GM12872 (cell line): ENCODE measurements around the gene SLC6A3.

ENCODE experiments used
- TF ChIP-seq, protein P1 (sequence below): IDR thresholded peaks from 3 replicates; pipeline ENCODE4 v1.5.1; 2011; ENCODE audit warnings: low read depth, mild to moderate bottlenecking, low read length, moderate library complexity; ENCODE audit not compliant: insufficient read depth

SLC6A3 gene

GRCh38 chr5:1435369-1435768, 9.9 kb downstream of the SLC6A3 start:
- TF ChIP-seq, protein P1, sequence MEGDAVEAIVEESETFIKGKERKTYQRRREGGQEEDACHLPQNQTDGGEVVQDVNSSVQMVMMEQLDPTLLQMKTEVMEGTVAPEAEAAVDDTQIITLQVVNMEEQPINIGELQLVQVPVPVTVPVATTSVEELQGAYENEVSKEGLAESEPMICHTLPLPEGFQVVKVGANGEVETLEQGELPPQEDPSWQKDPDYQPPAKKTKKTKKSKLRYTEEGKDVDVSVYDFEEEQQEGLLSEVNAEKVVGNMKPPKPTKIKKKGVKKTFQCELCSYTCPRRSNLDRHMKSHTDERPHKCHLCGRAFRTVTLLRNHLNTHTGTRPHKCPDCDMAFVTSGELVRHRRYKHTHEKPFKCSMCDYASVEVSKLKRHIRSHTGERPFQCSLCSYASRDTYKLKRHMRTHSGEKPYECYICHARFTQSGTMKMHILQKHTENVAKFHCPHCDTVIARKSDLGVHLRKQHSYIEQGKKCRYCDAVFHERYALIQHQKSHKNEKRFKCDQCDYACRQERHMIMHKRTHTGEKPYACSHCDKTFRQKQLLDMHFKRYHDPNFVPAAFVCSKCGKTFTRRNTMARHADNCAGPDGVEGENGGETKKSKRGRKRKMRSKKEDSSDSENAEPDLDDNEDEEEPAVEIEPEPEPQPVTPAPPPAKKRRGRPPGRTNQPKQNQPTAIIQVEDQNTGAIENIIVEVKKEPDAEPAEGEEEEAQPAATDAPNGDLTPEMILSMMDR: no peak

DNA sequence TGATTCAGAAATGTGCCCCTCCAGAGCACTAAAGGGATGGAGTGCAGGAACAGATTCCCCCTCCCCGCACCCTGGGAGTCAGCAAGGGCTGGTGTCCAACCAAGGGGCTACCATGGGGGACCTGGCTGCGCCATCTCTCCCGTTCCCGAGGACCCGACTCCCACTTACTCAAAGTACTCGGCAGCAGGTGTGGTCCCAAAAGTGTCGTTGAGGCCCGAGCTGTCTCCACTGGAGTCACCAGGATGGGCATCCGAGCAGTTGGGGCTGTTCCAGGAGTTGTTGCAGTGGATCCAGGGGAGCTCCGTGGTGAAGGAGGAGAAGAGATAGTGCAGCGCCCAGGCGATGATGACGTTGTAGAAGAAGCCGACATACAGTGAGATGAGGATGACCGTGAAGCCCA, 12.9 kb downstream of the SLC6A3 start:
- TF ChIP-seq, protein P1: no peak

DNA sequence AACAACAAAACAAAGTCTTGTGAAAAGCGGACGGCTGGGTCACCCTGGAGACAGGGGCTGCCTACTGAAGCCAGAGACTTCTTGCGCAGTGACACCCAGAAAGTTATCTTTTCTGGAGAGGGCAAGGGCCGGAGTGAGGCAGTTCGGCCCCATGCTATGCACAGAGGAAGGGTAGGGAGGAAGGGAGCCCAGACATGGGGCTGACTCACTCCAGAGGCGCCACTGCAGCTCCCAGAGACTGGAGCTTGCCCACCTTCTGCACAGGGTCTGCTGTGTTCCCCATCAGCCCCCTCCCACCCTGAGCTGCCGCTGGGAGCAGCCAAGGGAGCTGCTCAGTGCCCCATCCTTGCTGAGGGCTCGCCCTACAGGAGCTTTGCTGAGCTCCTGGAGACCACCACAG, 13.3 kb downstream of the SLC6A3 start:
- TF ChIP-seq, protein P1: no peak

- TF ChIP-seq, protein P1: no peak
These were observed 14.0 kb downstream of the SLC6A3 start for GRCh38 chr5:1431021-1431811.

DNA sequence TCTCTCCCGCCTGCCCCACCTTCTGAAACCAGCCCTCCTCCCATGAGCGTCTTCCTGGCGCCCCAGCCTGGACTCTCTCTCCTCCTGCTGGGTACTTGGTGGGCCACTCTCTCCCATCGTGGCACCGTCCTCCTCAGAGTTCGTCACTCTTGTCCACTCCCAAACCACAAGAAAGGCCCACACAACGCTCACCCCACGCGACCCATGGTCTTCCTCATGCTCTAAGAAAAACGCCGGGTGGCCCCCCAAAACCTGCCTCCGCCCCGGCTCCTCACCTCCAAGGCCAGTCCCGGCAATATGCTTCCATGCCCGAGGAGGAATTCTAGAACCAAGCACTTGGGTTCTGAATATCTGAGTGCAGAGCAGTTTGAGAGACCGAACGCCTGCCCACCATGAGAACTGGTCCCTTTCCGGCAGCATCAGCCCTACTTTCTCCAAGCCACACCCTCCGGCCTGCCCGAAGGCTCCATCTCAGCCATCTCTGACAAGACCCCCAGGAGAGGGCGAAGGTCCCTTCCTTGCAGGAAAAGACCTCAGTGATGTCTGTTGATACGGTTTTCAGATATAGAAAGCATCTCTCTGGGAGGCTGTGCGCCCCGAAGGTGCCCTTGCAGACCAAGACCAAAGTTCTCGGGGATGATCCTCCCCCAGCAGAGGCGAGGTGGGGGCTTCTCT, 15.0 kb downstream of the SLC6A3 start:
- TF ChIP-seq, protein P1: no peak

DNA sequence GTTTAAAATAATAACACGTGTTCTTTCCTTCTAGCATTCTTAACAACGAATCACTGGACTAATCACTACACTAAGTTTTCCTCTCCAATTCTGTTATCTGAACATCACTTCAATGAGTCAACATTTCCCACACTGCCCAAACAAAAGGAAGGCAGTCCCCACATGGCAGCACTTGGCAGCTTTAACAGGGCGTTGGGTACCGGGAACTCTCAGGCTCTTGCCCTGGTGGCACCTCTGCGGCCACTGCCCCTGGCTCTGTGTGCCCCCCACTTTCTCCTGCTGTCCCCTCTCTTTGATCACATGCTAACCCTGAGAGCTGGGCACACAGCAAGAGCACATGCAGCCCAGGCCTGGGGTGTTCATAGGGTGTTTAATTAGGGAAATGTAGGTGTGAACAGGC, 15.7 kb downstream of the SLC6A3 start:
- TF ChIP-seq, protein P1: no peak

GRCh38 chr5:1429066-1429465, 16.2 kb downstream of the SLC6A3 start:
- TF ChIP-seq, protein P1: no peak
